H1 (cell line): ENCODE data around the gene CPA4. TPM values are rescaled to one million over a fixed set of nuclear protein-coding genes. Genes with fewer than 3 reads are reported as not detected.

Experiments used
- CTCF ChIA-PET: fragments of 300-600 bp; sonication (Branson Sonifier 250); formaldehyde crosslinking; loops from one replicate; lab custom pipeline; 2021; ENCODE audit not compliant: partially characterized antibody; lab: Charles Lee
- POLR2A ChIA-PET: fragments of 300-600 bp; sonication (Branson Sonifier 250); formaldehyde crosslinking; loops from one replicate; lab custom pipeline; 2021; ENCODE audit warnings: inconsistent platforms; ENCODE audit not compliant: partially characterized antibody; lab: Charles Lee
- DNase-seq, 2 experiments: peaks; one replicate each; pipeline versions ENCODE4 v3.0.0 to v3.0.0-alpha.2; 2010 to 2022; ENCODE audit warnings: low spot score in 2 of 2, low read depth in 1 of 2, mixed read lengths in 1 of 2
- FAIRE-seq: peaks from 2 replicates; lab custom pipeline; 2011; peaks lifted over from hg19 to GRCh38; lab: Jason Lieb, UNC
- H2AFZ ChIP-seq: 2 replicates; pipeline ENCODE4 v1.8.1; 2012; ENCODE audit warnings: low read length, inconsistent platforms
- H2AK5ac ChIP-seq: 2 replicates; pipeline ENCODE4 v1.6.1; 2013; ENCODE audit warnings: low read depth, low read length
- H2BK120ac ChIP-seq: replicated peaks from 2 replicates; pipeline ENCODE3; 2013; ENCODE audit warnings: low read depth, low read length, inconsistent platforms
- H2BK12ac ChIP-seq: 2 replicates; pipeline ENCODE4 v1.6.1; 2013; ENCODE audit warnings: low read depth, low read length
- H2BK15ac ChIP-seq: 2 replicates; pipeline ENCODE4 v1.6.1; 2013; ENCODE audit warnings: low read length
- H2BK20ac ChIP-seq: 2 replicates; pipeline ENCODE4 v1.6.1; 2013; ENCODE audit warnings: low read length
- H2BK5ac ChIP-seq: 2 replicates; pipeline ENCODE4 v1.6.1; 2013; ENCODE audit warnings: low read depth, low read length
- H3K14ac ChIP-seq: 2 replicates; pipeline ENCODE4 v1.6.1; 2013; ENCODE audit warnings: inconsistent platforms; ENCODE audit not compliant: insufficient read length
- H3K18ac ChIP-seq: 2 replicates; pipeline ENCODE4 v1.6.1; 2013; ENCODE audit warnings: low read length; ENCODE audit errors: extremely low read depth
- H3K23ac ChIP-seq: 2 replicates; pipeline ENCODE4 v1.6.1; 2013; ENCODE audit warnings: inconsistent platforms; ENCODE audit not compliant: insufficient read length
- H3K23me2 ChIP-seq: 2 replicates; pipeline ENCODE4 v1.6.1; 2013; ENCODE audit warnings: low read depth, low read length
- H3K27ac ChIP-seq: 2 replicates; pipeline ENCODE4 v1.6.1; 2011; ENCODE audit warnings: low read depth, low read length, inconsistent platforms
- H3K27me3 ChIP-seq, 4 experiments: replicated peaks in 1 of 4; 1 replicate in 1 of 4; 2 replicates in 3 of 4; pipeline versions ENCODE4 v1.6.1 to v1.8.1; 2011 to 2013; ENCODE audit warnings: low read length in 3 of 4, mild to moderate bottlenecking in 3 of 4, inconsistent platforms in 2 of 4, mixed read lengths in 2 of 4, moderate library complexity in 1 of 4; ENCODE audit not compliant: control insufficient read depth in 3 of 4, insufficient read depth in 3 of 4; ENCODE audit errors: extremely low read depth in 1 of 4
- H3K36me3 ChIP-seq, 4 experiments: 2 replicates each; pipeline versions ENCODE4 v1.6.1 to v1.8.1; 2011 to 2013; ENCODE audit warnings: mild to moderate bottlenecking in 4 of 4, low read length in 3 of 4, moderate library complexity in 2 of 4, control low read depth in 1 of 4, inconsistent platforms in 1 of 4; ENCODE audit not compliant: insufficient read depth in 4 of 4, control insufficient read depth in 2 of 4
- H3K4ac ChIP-seq: replicated peaks from 2 replicates; pipeline ENCODE3; 2013; ENCODE audit warnings: low read length, low read depth, mixed read lengths, inconsistent platforms; ENCODE audit not compliant: insufficient read length
- H3K4me1 ChIP-seq, 4 experiments: replicated peaks in 1 of 4; 1 replicate in 1 of 4; 2 replicates in 3 of 4; pipeline versions ENCODE4 v1.6.1 to v1.8.1; 2011 to 2013; ENCODE audit warnings: low read length in 3 of 4, inconsistent platforms in 2 of 4, mixed read lengths in 1 of 4; ENCODE audit not compliant: insufficient read depth in 4 of 4, control insufficient read depth in 3 of 4
- H3K4me2 ChIP-seq, 2 experiments: 2 replicates each; pipeline versions ENCODE4 v1.6.1 to v1.8.1; 2011 to 2013; ENCODE audit warnings: low read depth in 2 of 2, low read length in 2 of 2, control low read depth in 1 of 2, inconsistent platforms in 1 of 2, mild to moderate bottlenecking in 1 of 2; ENCODE audit not compliant: insufficient read depth in 1 of 2
- H3K4me3 ChIP-seq, 4 experiments: fragments of 200-600, 300-600 bp in 1 of 4; sonication (generic), shearing (Covaris generic), sonication (Bioruptor Twin) in 1 of 4; 2 replicates each; pipeline versions ENCODE4 v1.5.1 to v1.8.1; 2011 to 2016; ENCODE audit warnings: low read length in 4 of 4, low read depth in 3 of 4, control low read depth in 2 of 4, inconsistent platforms in 2 of 4, mild to moderate bottlenecking in 2 of 4, mixed read lengths in 1 of 4, moderate library complexity in 1 of 4; ENCODE audit not compliant: insufficient read depth in 2 of 4; ENCODE audit errors: extremely low read depth in 1 of 4
- H3K56ac ChIP-seq: replicated peaks from 2 replicates; pipeline ENCODE3; 2013; ENCODE audit warnings: low read depth, mild to moderate bottlenecking, mixed read lengths, low read length, inconsistent platforms; ENCODE audit not compliant: insufficient read length
- H3K79me1 ChIP-seq: 2 replicates; pipeline ENCODE4 v1.6.1; 2013; ENCODE audit warnings: low read depth, low read length, control low read depth
- H3K79me2 ChIP-seq, 2 experiments: 2 replicates each; pipeline versions ENCODE4 v1.6.1 to v1.8.1; 2012 to 2013; ENCODE audit warnings: low read length in 2 of 2, mild to moderate bottlenecking in 2 of 2, inconsistent platforms in 1 of 2; ENCODE audit not compliant: insufficient read depth in 2 of 2, control insufficient read depth in 1 of 2
- H3K9ac ChIP-seq, 4 experiments: replicated peaks in 1 of 4; 1 replicate in 1 of 4; 2 replicates in 3 of 4; pipeline versions ENCODE4 v1.6.1 to v1.8.1; 2011 to 2013; ENCODE audit warnings: low read depth in 3 of 4, low read length in 3 of 4, control low read depth in 2 of 4, mild to moderate bottlenecking in 2 of 4, moderate library complexity in 2 of 4, inconsistent platforms in 1 of 4; ENCODE audit errors: extremely low read depth in 1 of 4
- H3K9me3 ChIP-seq, 2 experiments: 2 replicates each; pipeline versions ENCODE4 v1.6.1 to v1.8.1; 2012 to 2013; ENCODE audit warnings: mild to moderate bottlenecking in 2 of 2, moderate library complexity in 2 of 2, control low read depth in 1 of 2, inconsistent platforms in 1 of 2, low read depth in 1 of 2, low read length in 1 of 2, mixed read lengths in 1 of 2; ENCODE audit not compliant: insufficient read depth in 2 of 2
- H4K20me1 ChIP-seq, 2 experiments: replicated peaks in 1 of 2; 2 replicates each; pipeline versions ENCODE3 to v1.8.1; 2011 to 2013; ENCODE audit warnings: inconsistent platforms in 2 of 2, low read length in 2 of 2, mild to moderate bottlenecking in 1 of 2; ENCODE audit not compliant: insufficient read depth in 2 of 2, control insufficient read depth in 1 of 2
- H4K5ac ChIP-seq: 2 replicates; pipeline ENCODE4 v1.6.1; 2013; ENCODE audit warnings: low read length, low read depth, mixed read lengths, inconsistent platforms; ENCODE audit not compliant: insufficient read length
- H4K8ac ChIP-seq: 2 replicates; pipeline ENCODE4 v1.8.0; 2013; ENCODE audit warnings: mild to moderate bottlenecking, moderate library complexity, low read length, inconsistent platforms; ENCODE audit not compliant: insufficient read depth; ENCODE audit errors: extremely low read depth
- H4K91ac ChIP-seq: replicated peaks from 2 replicates; pipeline ENCODE3; 2013; ENCODE audit warnings: low read length, mixed read lengths, inconsistent platforms; ENCODE audit not compliant: insufficient read length
- ATF2 ChIP-seq: IDR thresholded peaks from 2 replicates; pipeline ENCODE4 v1.6.1; 2012; ENCODE audit warnings: low read length, inconsistent platforms
- BRCA1 ChIP-seq: IDR thresholded peaks from 2 replicates; pipeline ENCODE4 v1.6.1; 2012; ENCODE audit warnings: low read depth, low read length, improper control_type of control experiment
- CREB1 ChIP-seq: IDR thresholded peaks from 2 replicates; pipeline ENCODE4 v1.6.1; 2012; ENCODE audit warnings: inconsistent platforms
- GABPA ChIP-seq: IDR thresholded peaks from 2 replicates; pipeline ENCODE4 v1.6.1; 2011; ENCODE audit warnings: mild to moderate bottlenecking, low read length, moderate library complexity, borderline replicate concordance; ENCODE audit not compliant: insufficient read depth
- JUND ChIP-seq: IDR thresholded peaks from 2 replicates; pipeline ENCODE4 v1.6.1; 2011; ENCODE audit warnings: mild to moderate bottlenecking, improper control_type of control experiment, low read length
- KDM1A ChIP-seq: fragments of 200-600, 300-600 bp; sonication (generic); IDR thresholded peaks from 2 replicates; pipeline ENCODE4 v1.7.1; 2016; ENCODE audit warnings: mild to moderate bottlenecking, low read length, borderline replicate concordance
- RAD21 ChIP-seq, 2 experiments: IDR thresholded peaks in 1 of 2; conservative IDR thresholded peaks in 1 of 2; 2 replicates each; pipeline ENCODE4 v1.6.1; 2011; ENCODE audit warnings: low read depth in 2 of 2, low read length in 2 of 2, improper control_type of control experiment in 1 of 2, inconsistent platforms in 1 of 2, mild to moderate bottlenecking in 1 of 2, moderate library complexity in 1 of 2
- RBBP5 ChIP-seq: IDR thresholded peaks from 2 replicates; pipeline ENCODE4 v1.7.1; 2012; ENCODE audit warnings: low read depth, mild to moderate bottlenecking, inconsistent platforms, low read length, moderate library complexity, borderline replicate concordance
- SIRT6 ChIP-seq: IDR thresholded peaks from one replicate; pipeline ENCODE4 v1.7.1; 2012; ENCODE audit warnings: low read length, inconsistent platforms
- whole genome bisulfite sequencing, 2 experiments: shearing (Covaris generic) in 1 of 2; methylation state at CpG; one replicate each; pipeline versions ENCODE4 v1.1.6 to v1.1.7; 2013 to 2015; ENCODE audit warnings: low lambda C conversion rate in 2 of 2, mixed read lengths in 2 of 2, inconsistent platforms in 1 of 2, low coverage in 1 of 2, missing lambda C conversion rate in 1 of 2; ENCODE audit not compliant: insufficient replicate concordance in 2 of 2, insufficient coverage in 1 of 2, insufficient read length in 1 of 2; ENCODE audit errors: extremely low coverage in 1 of 2, missing lambda C conversion rate in 1 of 2; 5-methylcytosine and 5-hydroxymethylcytosine counted together
- polyA plus RNA-seq, 7 experiments: library from polyadenylated mRNA; depleted of rRNA in 3 of 7; stranded (reverse) in 5 of 7; unstranded in 2 of 7; fragments of >200 nt in 5 of 7; fragments of 200-250 nt in 2 of 7; gene quantifications; 1 replicate in 5 of 7; 2 replicates in 1 of 7; 4 replicates in 1 of 7; pipeline versions ENCODE4 v1.2.1 to v1.2.3, GENCODE V29; 2011 to 2013; ENCODE audit warnings: missing spikeins in 2 of 7, mixed read lengths in 2 of 7
- total RNA-seq: library from RNA; stranded (reverse); fragmentation: NEBNext Ultra II Directional; extraction: Animal tissue kit (Norgen Biotek cat#: 25700); gene quantifications from 2 replicates; pipeline ENCODE4 v1.2.1, GENCODE V29; 2021

Gene CPA4
- total and polyA plus RNA-seq, 2 of the 8 experiments (the other 6 are each of a cell fraction or from before 2014, with no cell fraction given) = 0.03 TPM; not detected in 1

GRCh38 chr7:130277763-130278643 lies 15.0 kb upstream of the CPA4 start:
- no peaks in the 10 kb centered on the region for H3K79me2 ChIP-seq
- 68% methylated on average over 15 of the region's 15 CpGs; no CpG with 5 or more reads in 1 of the 2 experiments for WGBS, 2 experiments
- no peak overlapping the region for H2AK5ac ChIP-seq
- FAIRE-seq (peak; percentile 32), DNase-seq (peak in 1 of 2 experiments; percentile 67)
- no peaks in the 10 kb centered on the region for H3K36me3 ChIP-seq
- no peak overlapping the region; the same call in 1 of the 2 replicates for H2BK20ac ChIP-seq
- H3K4me1 ChIP-seq = peaks cover 0 to 14% (median 7%) of the 10 kb centered on the region in 4 experiments; a peak in 6 of 7 replicates
- peak overlapping the region; percentile 25 for H4K5ac ChIP-seq
- no peak overlapping the region for H3K18ac ChIP-seq
- no peak overlapping the region; the same call in 1 of the 2 replicates for H4K8ac ChIP-seq
- H4K20me1 ChIP-seq = no peaks in the 10 kb centered on the region
- no peaks in the 10 kb centered on the region for H3K79me1 ChIP-seq
- no peak overlapping the region for H2BK5ac ChIP-seq
- ChIA-PET POLR2A (interaction anchor here (0.6 kb wide), 1 partner anchor 10 kb away, joined by 3 read pairs; no protein-coding TSS in a partner anchor), CTCF (interaction anchor here (0.7 to 2.5 kb wide), 29 partner anchors 9 to 206 kb away, joined by 3 to 8 read pairs (median 4); partner anchors contain the start of genes CPA4 and CPA5)
- 0 out of 2 replicates have a peak overlapping the region, but pooled peaks have one; percentile 18 for H2BK12ac ChIP-seq
- no peak overlapping the region for H2BK120ac ChIP-seq
- no peak overlapping the region for H4K91ac ChIP-seq
- H3K56ac ChIP-seq = no peak overlapping the region
- no peak overlapping the region for H3K4ac ChIP-seq
- H3K23me2 ChIP-seq = no peaks in the 10 kb centered on the region; the same call in 1 of the 2 replicates
- H3K9ac ChIP-seq = no peak overlapping the region
- no peak overlapping the region for H2BK15ac ChIP-seq
- no peak overlapping the region for H3K23ac ChIP-seq
- H3K27ac ChIP-seq = no peak overlapping the region
- H3K4me2 ChIP-seq = no peak overlapping the region
- H3K4me3 ChIP-seq = no peak overlapping the region
- H3K27me3 ChIP-seq = no peaks in the 10 kb centered on the region
- no peak overlapping the region for H3K14ac ChIP-seq
- peak overlapping the region; percentile 75; the same call in 1 of the 2 replicates for H2AFZ ChIP-seq
- no peaks in the 10 kb centered on the region for H3K9me3 ChIP-seq
- TF ChIP-seq SIRT6 (no peak), ATF2 (peak; percentile 99), GABPA (no peak), CREB1 (no peak), KDM1A (no peak), BRCA1 (no peak), RBBP5 (no peak), RAD21 (IDR thresholded peaks at IDR 0.05 in 1 of 2, conservative IDR thresholded peaks at IDR 0.05 in 1 of 2; ENCODE audit: low read depth in 2 of 2, low read length in 2 of 2) (peak; percentile 67 to 68), JUND (peak; percentile 84)
